Bronchial epithelial cell (primary cell): ENCODE measurements around the gene HIPK4. TPM values are rescaled to one million over a fixed set of nuclear protein-coding genes. Genes with fewer than 3 reads are reported as not detected.
"Not testable (repeated sequence)": the region's sequence is repeated elsewhere in the genome, so short reads cannot be mapped to it uniquely, and the experiment has no call there.

Experiments
- DNase-seq: peaks from one replicate; pipeline ENCODE4 v3.0.0-alpha.2; 2010; ENCODE audit warnings: low read depth
- FAIRE-seq: peaks from 2 replicates; lab custom pipeline; 2011; peaks lifted over from hg19 to GRCh38; lab: Jason Lieb, UNC
- H3K27me3 ChIP-seq: 2 replicates; pipeline ENCODE4 v1.5.1; 2011; ENCODE audit warnings: low read length; ENCODE audit not compliant: control insufficient read depth, insufficient read depth
- H3K36me3 ChIP-seq: 2 replicates; pipeline ENCODE4 v1.5.1; 2011; ENCODE audit warnings: low read length; ENCODE audit not compliant: control insufficient read depth, insufficient read depth
- H3K4me3 ChIP-seq: 2 replicates; pipeline ENCODE4 v1.5.1; 2011; ENCODE audit warnings: mild to moderate bottlenecking, low read depth, low read length, control low read depth
- total RNA-seq: library from RNA; depleted of rRNA; stranded (reverse); fragments of >200 nt; gene quantifications from 2 replicates; pipeline ENCODE4 v1.2.1, GENCODE V29; 2014
- TF ChIP-seq, protein P1 (sequence below): IDR thresholded peaks from 2 replicates; pipeline ENCODE4 v1.5.1; 2011; ENCODE audit warnings: mild to moderate bottlenecking, moderate library complexity, low read length, control low read depth, inconsistent platforms; ENCODE audit not compliant: insufficient read depth, severe bottlenecking

HIPK4 gene
- total RNA-seq, 1 donor from 2014 or later, result 0.26 TPM

DNA sequence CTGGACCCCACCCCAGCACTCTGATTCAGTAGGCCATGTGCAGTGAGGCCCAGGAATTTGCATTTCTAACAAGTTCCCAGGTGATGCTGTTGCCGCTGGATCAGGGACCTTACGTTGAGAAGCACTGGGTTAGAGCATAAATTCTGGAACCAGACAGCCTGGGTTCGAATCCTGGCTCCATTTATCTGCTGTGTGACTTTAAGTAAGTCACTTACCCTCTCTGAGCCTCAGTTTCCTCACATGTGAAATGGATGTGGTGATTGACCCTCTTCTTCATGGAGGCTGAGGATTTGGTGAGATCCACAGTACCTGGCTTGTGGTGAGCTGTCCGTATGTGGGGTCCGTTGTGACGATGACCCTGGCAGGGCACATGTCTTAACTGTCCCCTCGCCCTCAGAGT lies 15.9 kb downstream of the HIPK4 start:
- Histone ChIP-seq H3K4me3 (no peak overlapping the region), H3K36me3 (peaks cover 20% of the 10 kb centered on the region), H3K27me3 (no peaks in the 10 kb centered on the region)
- FAIRE-seq, result no peak
- no peak for DNase-seq
- TF ChIP-seq, protein P1, sequence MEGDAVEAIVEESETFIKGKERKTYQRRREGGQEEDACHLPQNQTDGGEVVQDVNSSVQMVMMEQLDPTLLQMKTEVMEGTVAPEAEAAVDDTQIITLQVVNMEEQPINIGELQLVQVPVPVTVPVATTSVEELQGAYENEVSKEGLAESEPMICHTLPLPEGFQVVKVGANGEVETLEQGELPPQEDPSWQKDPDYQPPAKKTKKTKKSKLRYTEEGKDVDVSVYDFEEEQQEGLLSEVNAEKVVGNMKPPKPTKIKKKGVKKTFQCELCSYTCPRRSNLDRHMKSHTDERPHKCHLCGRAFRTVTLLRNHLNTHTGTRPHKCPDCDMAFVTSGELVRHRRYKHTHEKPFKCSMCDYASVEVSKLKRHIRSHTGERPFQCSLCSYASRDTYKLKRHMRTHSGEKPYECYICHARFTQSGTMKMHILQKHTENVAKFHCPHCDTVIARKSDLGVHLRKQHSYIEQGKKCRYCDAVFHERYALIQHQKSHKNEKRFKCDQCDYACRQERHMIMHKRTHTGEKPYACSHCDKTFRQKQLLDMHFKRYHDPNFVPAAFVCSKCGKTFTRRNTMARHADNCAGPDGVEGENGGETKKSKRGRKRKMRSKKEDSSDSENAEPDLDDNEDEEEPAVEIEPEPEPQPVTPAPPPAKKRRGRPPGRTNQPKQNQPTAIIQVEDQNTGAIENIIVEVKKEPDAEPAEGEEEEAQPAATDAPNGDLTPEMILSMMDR, result no peak

DNA sequence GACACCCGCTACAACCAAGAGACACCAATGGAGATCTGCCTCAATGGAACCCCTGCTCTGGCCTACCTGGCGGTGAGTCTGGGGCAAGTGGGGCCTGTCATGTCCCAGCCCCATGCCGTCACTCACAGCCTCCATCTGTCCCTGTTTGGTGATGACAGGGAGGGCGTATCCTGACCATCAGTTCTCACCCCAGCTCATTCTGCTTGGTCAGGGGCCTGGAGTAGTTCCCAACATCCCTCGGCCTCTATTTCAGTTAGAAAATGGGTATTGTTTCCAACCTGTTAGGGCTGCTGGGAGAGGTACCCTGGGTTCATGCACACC lies 18.2 kb downstream of the HIPK4 start:
- H3K36me3 ChIP-seq, result peaks cover 25% of the 10 kb centered on the region
- FAIRE-seq, result no peak
- no peak overlapping the region for H3K4me3 ChIP-seq
- DNase-seq, result no peak
- TF ChIP-seq, protein P1, result no peak
- H3K27me3 ChIP-seq, result no peaks in the 10 kb centered on the region

DNA sequence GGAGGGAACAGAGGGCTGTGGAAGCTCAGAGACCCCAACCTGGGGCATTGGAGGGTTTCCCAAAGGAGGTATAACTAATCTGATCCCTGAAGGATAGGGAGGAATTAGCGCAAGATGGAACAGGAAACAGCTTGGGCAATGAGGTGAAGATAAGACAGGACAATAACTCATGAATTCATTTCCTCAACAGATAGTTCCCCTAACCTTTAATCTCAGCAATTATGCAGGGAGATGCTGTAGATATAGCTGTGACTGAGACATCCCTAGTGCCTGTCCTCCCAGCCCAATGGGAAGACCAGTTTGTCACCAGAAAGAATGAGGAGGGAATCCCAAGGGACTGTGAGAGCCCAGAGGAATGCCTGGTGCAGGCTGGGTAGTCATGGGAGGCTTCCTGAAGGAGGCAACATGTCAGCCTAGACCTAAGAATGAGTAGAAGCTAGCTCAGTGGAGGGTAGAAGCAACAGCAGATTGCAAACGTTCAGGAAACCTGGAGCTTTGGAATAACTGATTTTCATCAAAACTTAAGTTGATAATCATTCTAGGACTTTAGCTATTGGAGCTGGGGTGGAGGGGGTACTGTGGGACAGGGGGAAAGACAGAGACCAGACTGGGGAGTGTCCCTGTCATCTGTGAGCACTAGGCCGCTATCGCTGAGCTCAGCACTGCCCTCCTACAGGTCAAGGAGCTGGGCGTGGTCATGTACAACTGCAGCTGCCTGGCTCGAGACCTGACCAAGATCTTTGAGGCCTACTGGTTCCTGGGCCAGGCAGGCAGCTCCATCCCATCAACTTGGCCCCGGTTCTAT lies 18.8 kb downstream of the HIPK4 start:
- H3K27me3 ChIP-seq, result no peaks in the 10 kb centered on the region
- TF ChIP-seq, protein P1, result no peak
- DNase-seq (no peak), FAIRE-seq (peak; percentile 76)
- no peak overlapping the region for H3K4me3 ChIP-seq
- H3K36me3 ChIP-seq, result peaks cover 29% of the 10 kb centered on the region

DNA sequence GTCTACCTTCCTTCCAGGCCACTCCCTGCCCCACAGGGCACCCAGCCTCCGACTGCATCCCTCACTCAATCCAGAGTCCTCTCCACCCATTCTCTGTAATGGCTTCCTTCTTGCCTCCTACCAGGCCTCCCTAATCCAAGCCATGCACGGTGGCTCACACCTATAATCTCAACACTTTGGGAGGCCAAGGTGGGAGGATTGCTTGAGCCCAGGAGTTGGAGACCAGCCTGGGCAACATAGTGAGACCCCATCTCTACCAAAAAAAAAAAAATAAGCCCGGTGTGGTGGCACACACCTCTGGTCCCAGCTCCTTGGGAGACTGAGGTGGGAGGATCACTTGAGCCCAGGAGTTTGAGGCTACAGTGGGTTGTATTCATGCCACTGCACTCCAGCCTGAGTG lies 19.7 kb downstream of the HIPK4 start:
- H3K4me3 ChIP-seq, FAIRE-seq: not testable (repeated sequence)
- peaks cover 30% of the 10 kb centered on the region for H3K36me3 ChIP-seq

DNA sequence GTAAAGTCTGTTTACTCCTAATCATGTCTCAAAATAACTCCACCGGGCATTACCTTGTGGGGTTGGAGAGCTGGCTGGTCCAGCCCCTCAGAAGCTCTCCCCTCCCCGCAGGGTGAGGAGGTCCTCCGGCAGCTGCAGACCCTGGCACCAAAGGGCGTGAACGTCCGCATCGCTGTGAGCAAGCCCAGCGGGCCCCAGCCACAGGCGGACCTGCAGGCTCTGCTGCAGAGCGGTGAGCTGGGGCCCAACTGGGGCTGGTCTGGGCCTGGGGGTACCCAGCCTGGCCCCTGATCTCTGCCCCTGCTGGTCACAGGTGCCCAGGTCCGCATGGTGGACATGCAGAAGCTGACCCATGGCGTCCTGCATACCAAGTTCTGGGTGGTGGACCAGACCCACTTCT lies 20.2 kb downstream of the HIPK4 start:
- H3K36me3 ChIP-seq, result peaks cover 30% of the 10 kb centered on the region
- H3K4me3 ChIP-seq, result no peak overlapping the region
- FAIRE-seq, result no peak
- H3K27me3 ChIP-seq, result no peaks in the 10 kb centered on the region
- no peak for DNase-seq
- TF ChIP-seq, protein P1, result no peak

More for the DNA sequence above, 19.7 kb downstream of the HIPK4 start:
- not testable (repeated sequence) for H3K27me3 ChIP-seq, DNase-seq

DNA sequence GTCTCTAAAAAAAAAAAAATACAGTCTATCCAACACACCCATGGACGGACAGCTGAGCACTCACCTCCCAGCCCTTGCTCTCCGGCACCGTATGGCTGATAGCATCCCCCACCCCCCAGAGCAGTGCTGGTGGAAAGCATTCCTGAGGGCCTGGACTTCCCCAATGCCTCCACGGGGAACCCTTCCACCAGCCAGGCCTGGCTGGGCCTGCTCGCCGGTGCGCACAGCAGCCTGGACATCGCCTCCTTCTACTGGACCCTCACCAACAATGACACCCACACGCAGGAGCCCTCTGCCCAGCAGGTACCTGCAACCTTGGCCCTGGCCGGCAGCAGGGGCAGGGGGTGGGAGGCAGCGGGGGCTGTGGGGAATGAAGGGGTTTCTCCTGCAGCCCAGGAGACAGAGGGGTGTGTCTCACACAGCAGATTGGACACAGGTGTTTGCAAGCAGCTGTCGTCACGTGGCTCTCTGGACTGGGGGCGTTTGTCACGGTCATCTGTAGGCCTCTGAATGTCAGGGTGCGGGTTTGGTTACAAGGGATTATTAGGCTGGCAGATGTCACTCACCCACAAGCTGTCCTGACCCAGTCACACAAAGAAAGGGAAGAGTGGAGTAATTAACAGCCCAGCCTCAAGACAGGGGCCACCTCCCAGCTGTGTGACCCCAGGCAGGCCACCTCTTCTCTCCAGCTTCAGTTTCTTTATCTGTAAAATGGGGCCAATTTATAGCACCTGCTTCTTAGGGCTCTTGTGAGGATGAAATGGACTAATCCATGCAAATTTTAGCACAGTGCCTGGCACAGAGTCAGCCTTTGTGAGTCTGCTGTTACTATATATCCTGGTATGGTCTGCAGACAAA lies 22.2 kb downstream of the HIPK4 start:
- TF ChIP-seq, protein P1, result no peak
- Histone ChIP-seq H3K36me3 (peaks cover 23% of the 10 kb centered on the region), H3K27me3 (no peaks in the 10 kb centered on the region), H3K4me3 (no peak overlapping the region)
- no peak for FAIRE-seq
- DNase-seq, result no peak
